ENCODE measurements around the gene CCDC9B. TPM values are rescaled to one million over a fixed set of nuclear protein-coding genes. Genes with fewer than 3 reads are reported as not detected.
A peak's percentile ranks its signal among the peaks of the same experiment; 100 is the strongest.

The CCDC9B gene
- total RNA-seq, 4 donors from 2014 or later: 2.4 to 43.8 (median 6.6) TPM

DNA sequence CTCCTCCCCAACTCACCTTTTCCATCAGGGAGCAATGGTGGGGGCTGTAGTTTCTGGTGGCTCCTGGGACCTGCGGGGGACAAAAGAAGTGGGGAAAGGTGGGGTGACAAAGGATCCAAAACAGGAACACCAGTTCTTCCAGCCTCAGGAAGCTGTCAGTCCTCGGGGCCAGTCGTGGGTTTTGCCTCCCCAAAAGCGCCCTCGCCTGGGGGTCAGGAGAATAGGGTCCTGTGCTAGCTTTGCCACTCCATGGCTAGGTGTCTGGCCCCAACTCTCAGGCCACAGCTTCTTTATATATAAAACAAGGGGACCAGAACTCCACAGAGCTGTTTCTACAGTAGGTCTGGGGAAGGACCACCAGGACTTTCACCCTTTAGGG lies 4.0 kb downstream of the CCDC9B start:
- no peak for DNase-seq
- peak overlapping the region; percentile 96 to 97 for H3K27ac ChIP-seq

DNA sequence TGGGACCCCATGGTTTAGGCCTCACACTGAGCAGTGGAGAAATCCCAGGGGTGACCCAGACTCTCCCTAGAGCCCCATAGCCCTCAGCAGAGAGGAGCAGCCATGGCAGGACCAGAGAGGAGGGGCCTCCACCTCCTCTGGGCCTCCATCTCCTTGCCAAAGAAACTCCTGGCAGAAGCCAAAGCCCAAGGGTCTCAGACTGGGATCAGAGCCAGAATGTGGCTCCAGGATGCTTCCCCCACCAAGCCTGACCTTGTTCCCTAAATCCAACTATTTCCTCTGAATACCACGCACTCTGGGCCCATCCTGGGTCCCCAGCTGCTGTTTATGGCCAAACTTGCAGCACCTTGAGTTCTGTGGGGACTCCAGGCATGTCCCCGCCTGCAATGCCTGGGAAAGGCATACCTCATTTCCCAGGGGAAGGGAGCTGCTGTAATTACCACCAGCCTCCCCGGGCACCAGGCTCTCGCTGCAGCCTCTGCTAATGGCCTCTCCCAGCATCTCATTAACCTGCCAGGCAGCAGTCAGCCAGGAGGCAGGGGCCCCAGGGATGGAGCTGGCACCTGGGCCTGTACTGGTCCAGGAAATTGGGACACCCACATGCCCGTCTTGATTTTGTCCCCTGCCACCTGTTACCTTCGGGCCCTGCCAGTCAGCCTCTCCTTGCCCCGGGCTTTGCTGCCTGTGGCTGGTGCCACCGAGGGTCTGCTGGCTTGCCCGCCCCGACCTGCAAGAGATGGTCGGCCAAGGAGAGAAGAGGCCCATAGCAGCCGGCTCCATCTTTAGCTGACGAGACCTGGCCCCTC lies 4.6 kb downstream of the CCDC9B start:
- H3K27me3 ChIP-seq: no peaks in the 10 kb centered on the region
- peak overlapping the region in 1 of 2 donors; percentile 97 for H3K27ac ChIP-seq
- no peak for DNase-seq
- peaks cover 6 to 26% of the 10 kb centered on the region in 2 donors for H3K4me1 ChIP-seq
- intact Hi-C loops (cut with DNase I; ENCODE audit: low total_unique reads): no loop called here
- no peaks in the 10 kb centered on the region for H3K9me3 ChIP-seq
- H3K4me3 ChIP-seq: no peak overlapping the region
- TF ChIP-seq POLR2A (IDR thresholded peaks at IDR 0.05): no peak
- TF ChIP-seq, protein P1, sequence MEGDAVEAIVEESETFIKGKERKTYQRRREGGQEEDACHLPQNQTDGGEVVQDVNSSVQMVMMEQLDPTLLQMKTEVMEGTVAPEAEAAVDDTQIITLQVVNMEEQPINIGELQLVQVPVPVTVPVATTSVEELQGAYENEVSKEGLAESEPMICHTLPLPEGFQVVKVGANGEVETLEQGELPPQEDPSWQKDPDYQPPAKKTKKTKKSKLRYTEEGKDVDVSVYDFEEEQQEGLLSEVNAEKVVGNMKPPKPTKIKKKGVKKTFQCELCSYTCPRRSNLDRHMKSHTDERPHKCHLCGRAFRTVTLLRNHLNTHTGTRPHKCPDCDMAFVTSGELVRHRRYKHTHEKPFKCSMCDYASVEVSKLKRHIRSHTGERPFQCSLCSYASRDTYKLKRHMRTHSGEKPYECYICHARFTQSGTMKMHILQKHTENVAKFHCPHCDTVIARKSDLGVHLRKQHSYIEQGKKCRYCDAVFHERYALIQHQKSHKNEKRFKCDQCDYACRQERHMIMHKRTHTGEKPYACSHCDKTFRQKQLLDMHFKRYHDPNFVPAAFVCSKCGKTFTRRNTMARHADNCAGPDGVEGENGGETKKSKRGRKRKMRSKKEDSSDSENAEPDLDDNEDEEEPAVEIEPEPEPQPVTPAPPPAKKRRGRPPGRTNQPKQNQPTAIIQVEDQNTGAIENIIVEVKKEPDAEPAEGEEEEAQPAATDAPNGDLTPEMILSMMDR (IDR thresholded peaks at IDR 0.05): no peak
- H3K36me3 ChIP-seq: no peaks in the 10 kb centered on the region

More for the DNA sequence above, 4.0 kb downstream of the CCDC9B start:
- intact Hi-C loops (cut with DNase I; ENCODE audit: low total_unique reads): no loop called here
- Histone ChIP-seq H3K4me1 (peaks cover 7 to 26% of the 10 kb centered on the region in 2 donors), H3K27me3 (no peaks in the 10 kb centered on the region), H3K9me3 (no peaks in the 10 kb centered on the region), H3K36me3 (no peaks in the 10 kb centered on the region), H3K4me3 (no peak overlapping the region)
- TF ChIP-seq, protein P1 (IDR thresholded peaks at IDR 0.05): no peak
- TF ChIP-seq POLR2A (IDR thresholded peaks at IDR 0.05): no peak

DNA sequence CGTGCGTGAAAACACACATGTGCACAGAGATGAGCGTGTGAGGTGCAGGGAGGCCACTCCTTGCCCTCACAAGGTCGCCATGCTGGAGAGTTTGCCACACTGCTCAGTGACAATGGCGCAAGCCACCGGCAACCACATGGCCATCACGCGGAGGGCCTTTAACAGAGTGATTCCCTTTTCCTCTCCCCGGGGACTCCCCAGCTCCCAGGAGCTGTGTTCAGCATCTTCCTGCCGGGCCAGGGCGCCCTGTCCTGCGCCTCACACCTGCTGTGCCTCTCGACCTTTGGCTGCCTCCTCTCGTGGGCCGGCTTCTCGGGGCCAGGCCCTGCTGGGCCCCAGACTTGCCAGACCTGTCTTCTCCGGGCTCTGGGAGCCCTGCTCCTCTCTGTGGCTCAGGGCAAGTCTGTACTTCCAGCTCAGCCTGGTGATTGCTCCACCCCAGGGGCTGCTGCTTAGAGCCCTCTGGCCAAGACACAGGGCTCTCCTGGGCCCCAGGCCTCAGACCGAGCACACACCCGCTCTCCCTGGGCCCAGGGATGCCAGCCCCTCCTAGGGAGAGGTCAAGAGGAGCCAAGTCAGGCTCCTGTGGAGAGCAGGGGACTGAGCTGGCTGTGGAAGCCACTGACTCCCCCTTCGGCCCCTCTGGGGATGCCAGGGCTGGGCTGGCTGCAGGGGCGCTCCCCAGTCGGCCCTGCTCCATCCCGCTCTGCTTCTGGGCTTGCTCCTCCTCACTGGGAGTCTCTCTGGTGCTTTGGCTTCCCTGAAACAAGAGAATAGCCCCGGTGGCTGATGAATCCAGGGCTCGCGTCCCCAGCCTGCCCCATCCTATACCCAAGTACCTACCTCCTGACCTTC lies 5.6 kb downstream of the CCDC9B start:
- no peak for DNase-seq
- Histone ChIP-seq H3K27ac (peak overlapping the region; percentile 31 to 69), H3K9me3 (no peaks in the 10 kb centered on the region), H3K27me3 (no peaks in the 10 kb centered on the region), H3K4me3 (no peak overlapping the region), H3K36me3 (no peaks in the 10 kb centered on the region), H3K4me1 (peaks cover 4 to 35% of the 10 kb centered on the region in 2 donors)
- TF ChIP-seq, protein P1 (IDR thresholded peaks at IDR 0.05): no peak
- intact Hi-C loops (cut with DNase I; ENCODE audit: low total_unique reads): no loop called here

DNA sequence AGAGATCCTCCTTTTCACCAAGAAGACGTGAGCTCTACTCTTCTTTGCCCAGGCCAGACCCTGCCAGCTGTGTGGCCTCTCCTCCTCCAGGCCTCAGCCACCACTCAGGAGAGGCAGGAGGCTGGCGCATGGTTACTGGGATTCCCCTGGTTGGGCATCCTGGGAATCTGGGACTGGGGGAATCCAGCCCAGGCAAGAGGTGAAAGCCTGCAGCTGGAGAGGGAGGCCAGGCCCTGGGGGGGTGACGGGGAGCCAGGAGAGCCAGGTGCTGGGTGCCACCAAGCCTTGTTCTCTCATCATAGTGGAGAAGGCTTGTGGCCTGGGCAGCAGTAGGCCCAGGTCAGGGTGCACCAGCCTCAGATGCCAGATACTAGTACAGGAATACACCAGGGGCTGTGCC lies 6.2 kb downstream of the CCDC9B start:
- Histone ChIP-seq H3K4me1 (peaks cover 4 to 38% of the 10 kb centered on the region in 2 donors), H3K27ac (peak overlapping the region; percentile 68 to 69), H3K36me3 (no peaks in the 10 kb centered on the region), H3K4me3 (no peak overlapping the region), H3K27me3 (no peaks in the 10 kb centered on the region), H3K9me3 (no peaks in the 10 kb centered on the region)
- TF ChIP-seq, protein P1 (IDR thresholded peaks at IDR 0.05): no peak
- TF ChIP-seq POLR2A (IDR thresholded peaks at IDR 0.05): no peak
- DNase-seq: no peak
- intact Hi-C loops (cut with DNase I; ENCODE audit: low total_unique reads): no loop called here

All from uterus (tissue), 4 donors.